ENCODE results near the gene SLC1A4. TPM values are rescaled to one million over a fixed set of nuclear protein-coding genes. Genes with fewer than 3 reads are reported as not detected.

The SLC1A4 gene
- total RNA-seq, 1 experiment from 2014 or later = 22.9 TPM

GRCh38 chr2:65023742-65024141 is 34.5 kb downstream of the SLC1A4 start:
- Mint-ChIP-seq H3K36me3 (ENCODE audit: insufficient read depth, unreplicated experiment) (peaks cover 4% of the 10 kb centered on the region), H3K27me3 (ENCODE audit: unreplicated experiment) (no peaks in the 10 kb centered on the region), H3K4me3 (ENCODE audit: low read depth, unreplicated experiment) (no peak overlapping the region), H3K27ac (ENCODE audit: unreplicated experiment) (no peak overlapping the region), H3K4me1 (ENCODE audit: low read depth, unreplicated experiment) (peaks cover 8% of the 10 kb centered on the region), H3K9me3 (ENCODE audit: low read depth, unreplicated experiment) (no peaks in the 10 kb centered on the region)
- BruUV-seq (replicated peaks) = no TSS peak
- TF ChIP-seq, protein P1, sequence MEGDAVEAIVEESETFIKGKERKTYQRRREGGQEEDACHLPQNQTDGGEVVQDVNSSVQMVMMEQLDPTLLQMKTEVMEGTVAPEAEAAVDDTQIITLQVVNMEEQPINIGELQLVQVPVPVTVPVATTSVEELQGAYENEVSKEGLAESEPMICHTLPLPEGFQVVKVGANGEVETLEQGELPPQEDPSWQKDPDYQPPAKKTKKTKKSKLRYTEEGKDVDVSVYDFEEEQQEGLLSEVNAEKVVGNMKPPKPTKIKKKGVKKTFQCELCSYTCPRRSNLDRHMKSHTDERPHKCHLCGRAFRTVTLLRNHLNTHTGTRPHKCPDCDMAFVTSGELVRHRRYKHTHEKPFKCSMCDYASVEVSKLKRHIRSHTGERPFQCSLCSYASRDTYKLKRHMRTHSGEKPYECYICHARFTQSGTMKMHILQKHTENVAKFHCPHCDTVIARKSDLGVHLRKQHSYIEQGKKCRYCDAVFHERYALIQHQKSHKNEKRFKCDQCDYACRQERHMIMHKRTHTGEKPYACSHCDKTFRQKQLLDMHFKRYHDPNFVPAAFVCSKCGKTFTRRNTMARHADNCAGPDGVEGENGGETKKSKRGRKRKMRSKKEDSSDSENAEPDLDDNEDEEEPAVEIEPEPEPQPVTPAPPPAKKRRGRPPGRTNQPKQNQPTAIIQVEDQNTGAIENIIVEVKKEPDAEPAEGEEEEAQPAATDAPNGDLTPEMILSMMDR (IDR thresholded peaks at IDR 0.05; ENCODE audit: unreplicated experiment) = no peak
- DNase-seq = no peak
- intact Hi-C loops (cut with micrococcal nuclease; ENCODE audit: unreplicated experiment) = no loop called here
- CTCF ChIA-PET = no interaction called here

- Mint-ChIP-seq H3K9me3 (ENCODE audit: low read depth, unreplicated experiment) (no peaks in the 10 kb centered on the region), H3K27me3 (ENCODE audit: unreplicated experiment) (no peaks in the 10 kb centered on the region), H3K4me1 (ENCODE audit: low read depth, unreplicated experiment) (peaks cover 8% of the 10 kb centered on the region), H3K4me3 (ENCODE audit: low read depth, unreplicated experiment) (no peak overlapping the region), H3K36me3 (ENCODE audit: insufficient read depth, unreplicated experiment) (peaks cover 4% of the 10 kb centered on the region), H3K27ac (ENCODE audit: unreplicated experiment) (no peak overlapping the region)
- CTCF ChIA-PET = no interaction called here
- TF ChIP-seq, protein P1 (IDR thresholded peaks at IDR 0.05; ENCODE audit: unreplicated experiment) = no peak
- DNase-seq = no peak
- no TSS peak for BruUV-seq (replicated peaks)
- intact Hi-C loops (cut with micrococcal nuclease; ENCODE audit: unreplicated experiment) = no loop called here
Observed at GRCh38 chr2:65024149-65024829, 35.1 kb downstream of the SLC1A4 start.

DNA sequence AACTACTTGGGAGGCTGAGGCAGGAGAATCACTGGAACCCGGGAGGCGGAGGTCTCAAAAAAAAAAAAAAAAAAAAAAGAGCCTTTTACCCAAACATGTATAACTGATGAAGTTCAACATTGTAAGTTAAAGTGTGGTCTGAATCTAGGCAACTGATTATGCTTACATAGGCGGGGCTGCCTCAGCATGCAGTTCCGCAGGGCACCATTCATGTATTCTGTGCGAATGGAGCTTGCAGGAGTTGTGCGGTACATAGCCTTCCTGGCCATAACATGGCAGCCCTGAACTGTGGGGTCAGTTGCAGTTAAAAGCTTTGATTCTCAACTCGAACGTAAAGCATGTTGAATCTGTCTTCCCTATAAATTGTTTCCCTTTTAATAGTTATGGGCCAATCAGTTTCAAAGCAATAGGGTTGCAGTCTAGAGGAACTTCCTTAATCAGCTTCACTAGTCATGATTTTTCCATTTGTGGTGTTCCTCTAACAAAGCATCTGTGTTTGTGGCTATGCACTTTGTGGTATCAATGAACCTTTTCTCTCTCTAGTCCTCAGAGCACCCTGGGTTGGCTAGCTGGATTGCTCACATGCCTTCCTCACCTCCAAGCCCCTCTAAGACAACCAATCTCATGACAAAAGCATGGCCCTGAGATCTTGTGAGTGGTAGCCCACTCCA is 36.4 kb downstream of the SLC1A4 start:
- Mint-ChIP-seq H3K27me3 (ENCODE audit: unreplicated experiment) (no peaks in the 10 kb centered on the region), H3K4me1 (ENCODE audit: low read depth, unreplicated experiment) (peaks cover 8% of the 10 kb centered on the region), H3K36me3 (ENCODE audit: insufficient read depth, unreplicated experiment) (peaks cover 4% of the 10 kb centered on the region), H3K27ac (ENCODE audit: unreplicated experiment) (no peak overlapping the region), H3K9me3 (ENCODE audit: low read depth, unreplicated experiment) (no peaks in the 10 kb centered on the region), H3K4me3 (ENCODE audit: low read depth, unreplicated experiment) (no peak overlapping the region)
- BruUV-seq (replicated peaks) = no TSS peak
- CTCF ChIA-PET = no interaction called here
- intact Hi-C loops (cut with micrococcal nuclease; ENCODE audit: unreplicated experiment) = no loop called here
- no peak for DNase-seq
- TF ChIP-seq, protein P1 (IDR thresholded peaks at IDR 0.05; ENCODE audit: unreplicated experiment) = no peak

- H3K27ac Mint-ChIP-seq (ENCODE audit: unreplicated experiment) = no peak overlapping the region
- CTCF ChIA-PET = no interaction called here
Observed at GRCh38 chr2:65026154-65026553, 37.0 kb downstream of the SLC1A4 start.

More at GRCh38 chr2:65026154-65026553, 37.0 kb downstream of the SLC1A4 start:
- intact Hi-C loops (cut with micrococcal nuclease; ENCODE audit: unreplicated experiment) = no loop called here
- DNase-seq = no peak
- BruUV-seq (replicated peaks) = no TSS peak
- H3K9me3 Mint-ChIP-seq (ENCODE audit: low read depth, unreplicated experiment) = no peaks in the 10 kb centered on the region
- H3K4me3 Mint-ChIP-seq (ENCODE audit: low read depth, unreplicated experiment) = no peak overlapping the region
- TF ChIP-seq, protein P1 (IDR thresholded peaks at IDR 0.05; ENCODE audit: unreplicated experiment) = no peak
- no peaks in the 10 kb centered on the region for H3K27me3 Mint-ChIP-seq (ENCODE audit: unreplicated experiment)
- H3K4me1 Mint-ChIP-seq (ENCODE audit: low read depth, unreplicated experiment) = peaks cover 10% of the 10 kb centered on the region
- peaks cover 4% of the 10 kb centered on the region for H3K36me3 Mint-ChIP-seq (ENCODE audit: insufficient read depth, unreplicated experiment)
